ES-I3 (cell line): ENCODE results near the gene GBX2.

ENCODE experiments used
- H3K36me3 ChIP-seq: 2 replicates; pipeline ENCODE4 v1.6.1; 2013; ENCODE audit warnings: mild to moderate bottlenecking, low read length, control low read depth, moderate library complexity; ENCODE audit not compliant: insufficient read depth
- H3K4me1 ChIP-seq: 2 replicates; pipeline ENCODE4 v1.6.1; 2013; ENCODE audit warnings: mild to moderate bottlenecking, control low read depth, low read length; ENCODE audit not compliant: insufficient read depth
- H3K9ac ChIP-seq: 2 replicates; pipeline ENCODE4 v1.6.1; 2013; ENCODE audit warnings: low read depth, mild to moderate bottlenecking, low read length, moderate library complexity
- H3K9me3 ChIP-seq: 2 replicates; pipeline ENCODE4 v1.6.1; 2013; ENCODE audit warnings: mild to moderate bottlenecking, low read length, moderate library complexity; ENCODE audit not compliant: control insufficient read depth, insufficient read depth

Gene GBX2

DNA sequence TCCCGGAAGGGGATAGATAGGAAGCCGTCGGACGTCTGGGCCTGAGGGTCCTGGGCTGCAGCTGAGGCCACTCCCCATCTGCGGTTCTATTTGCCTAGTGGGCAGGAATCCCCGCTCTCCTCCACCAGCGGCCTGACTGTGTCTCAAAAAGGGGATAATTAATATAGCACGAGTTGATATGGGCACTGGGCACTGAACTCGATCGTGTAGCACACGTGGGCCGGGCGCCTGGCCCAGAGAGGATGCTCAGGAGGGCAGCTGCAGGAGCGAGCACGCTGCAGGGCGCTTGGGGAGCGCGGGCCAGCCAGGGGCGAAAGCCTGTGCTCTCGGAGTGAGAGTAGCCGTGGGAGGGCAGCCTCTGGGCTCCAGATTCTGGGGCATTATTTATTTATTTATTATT, 8.8 kb upstream of the GBX2 start:
- H3K9me3 ChIP-seq, result no peaks in the 10 kb centered on the region
- H3K36me3 ChIP-seq, result no peaks in the 10 kb centered on the region
- no peak overlapping the region for H3K9ac ChIP-seq
- peaks cover 29% of the 10 kb centered on the region for H3K4me1 ChIP-seq

DNA sequence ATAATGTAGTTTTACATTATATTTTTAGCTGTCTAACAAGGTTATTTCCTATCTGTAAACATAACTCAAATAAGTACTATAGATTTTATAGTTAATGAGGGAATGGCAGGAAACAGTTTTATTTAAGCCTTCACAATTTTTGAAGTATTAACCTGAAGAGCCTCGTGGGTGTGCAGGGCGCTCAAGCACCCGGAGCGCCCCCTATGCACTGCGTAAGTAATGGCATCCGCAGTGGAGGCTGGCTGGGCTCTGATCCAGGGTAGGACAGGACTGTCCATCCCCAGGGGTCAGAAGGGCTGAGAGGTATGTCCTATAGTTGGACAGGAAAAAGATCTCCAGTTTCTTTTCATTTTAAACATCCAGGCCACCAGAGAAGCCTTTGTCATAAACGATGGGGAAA, 8.2 kb upstream of the GBX2 start:
- Histone ChIP-seq H3K9me3 (no peaks in the 10 kb centered on the region), H3K4me1 (peaks cover 29% of the 10 kb centered on the region), H3K9ac (no peak overlapping the region), H3K36me3 (no peaks in the 10 kb centered on the region)

DNA sequence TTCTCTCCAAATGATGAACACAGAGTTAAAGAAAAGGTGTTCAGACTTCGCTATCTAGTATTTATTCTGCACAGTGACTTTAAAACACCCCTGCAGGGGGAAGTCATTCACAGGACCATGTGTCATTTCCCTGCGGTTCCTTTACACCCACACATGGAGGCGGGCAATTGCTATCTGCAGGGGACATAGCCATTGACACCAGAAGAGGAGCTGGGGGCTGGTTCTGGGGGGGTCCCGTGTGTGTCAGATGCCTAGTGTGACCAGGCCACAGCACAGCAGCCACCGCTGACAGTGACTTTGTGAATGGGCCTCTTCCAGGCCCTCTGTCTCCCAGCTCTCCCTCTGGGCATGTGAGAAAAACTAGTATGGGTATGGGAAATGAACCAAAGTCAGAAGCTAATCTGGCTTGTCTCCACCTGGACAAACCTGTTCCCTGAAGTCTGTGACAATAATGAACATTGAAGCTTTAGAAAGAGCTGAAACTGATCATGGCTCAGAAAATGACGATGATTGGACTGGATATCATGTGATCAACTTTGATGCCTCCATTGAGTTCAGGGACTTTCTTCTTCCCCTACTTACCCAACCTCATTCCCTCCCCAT, 7.5 kb upstream of the GBX2 start:
- Histone ChIP-seq H3K4me1 (peaks cover 30% of the 10 kb centered on the region), H3K9ac (no peak overlapping the region), H3K36me3 (no peaks in the 10 kb centered on the region), H3K9me3 (no peaks in the 10 kb centered on the region)

DNA sequence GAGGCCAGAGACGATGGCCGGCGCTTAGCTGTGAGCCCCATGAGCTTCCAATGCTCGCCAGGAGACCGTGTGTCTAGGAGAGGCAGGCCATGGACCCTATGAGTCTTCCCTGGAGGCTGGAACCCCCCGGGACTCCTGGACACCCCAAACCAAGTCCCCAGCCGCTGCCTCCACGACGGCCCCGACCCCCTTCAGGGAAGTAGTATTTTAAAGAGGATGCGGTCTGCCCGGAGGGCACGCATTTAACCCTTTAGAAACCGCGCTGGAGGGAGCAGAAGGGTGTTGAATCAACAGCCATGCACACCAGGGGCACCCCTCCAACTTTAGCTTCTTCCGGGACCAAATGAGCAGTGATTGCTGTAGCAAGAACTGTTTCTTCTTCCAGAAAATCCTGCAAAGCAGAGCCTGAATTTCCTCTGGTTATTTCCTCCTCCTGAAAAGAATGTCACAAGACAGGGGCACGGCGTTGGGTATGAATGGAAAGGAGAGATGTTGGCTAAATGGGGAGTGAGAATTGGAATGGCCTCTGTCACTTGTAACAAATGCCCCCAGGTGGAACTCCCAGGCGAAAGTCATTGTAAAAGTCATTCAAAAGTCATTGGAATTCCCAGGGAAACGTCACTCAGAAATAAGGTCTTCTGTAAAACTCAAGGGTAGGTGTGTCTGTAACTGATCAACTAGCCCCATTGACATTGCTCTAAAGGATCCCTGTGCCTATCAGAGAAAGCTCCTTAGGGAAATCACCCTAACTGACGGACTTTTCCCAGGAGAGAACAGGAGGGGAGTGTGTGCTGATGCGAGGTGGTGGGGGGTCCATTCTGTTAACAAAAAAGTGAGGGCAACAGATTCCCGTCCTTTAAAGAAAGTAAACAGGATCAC, 5.8 kb upstream of the GBX2 start:
- Histone ChIP-seq H3K9me3 (no peaks in the 10 kb centered on the region), H3K36me3 (no peaks in the 10 kb centered on the region), H3K9ac (peak overlapping the region; percentile 41; the same call in 1 of the 2 replicates), H3K4me1 (peaks cover 24% of the 10 kb centered on the region)

DNA sequence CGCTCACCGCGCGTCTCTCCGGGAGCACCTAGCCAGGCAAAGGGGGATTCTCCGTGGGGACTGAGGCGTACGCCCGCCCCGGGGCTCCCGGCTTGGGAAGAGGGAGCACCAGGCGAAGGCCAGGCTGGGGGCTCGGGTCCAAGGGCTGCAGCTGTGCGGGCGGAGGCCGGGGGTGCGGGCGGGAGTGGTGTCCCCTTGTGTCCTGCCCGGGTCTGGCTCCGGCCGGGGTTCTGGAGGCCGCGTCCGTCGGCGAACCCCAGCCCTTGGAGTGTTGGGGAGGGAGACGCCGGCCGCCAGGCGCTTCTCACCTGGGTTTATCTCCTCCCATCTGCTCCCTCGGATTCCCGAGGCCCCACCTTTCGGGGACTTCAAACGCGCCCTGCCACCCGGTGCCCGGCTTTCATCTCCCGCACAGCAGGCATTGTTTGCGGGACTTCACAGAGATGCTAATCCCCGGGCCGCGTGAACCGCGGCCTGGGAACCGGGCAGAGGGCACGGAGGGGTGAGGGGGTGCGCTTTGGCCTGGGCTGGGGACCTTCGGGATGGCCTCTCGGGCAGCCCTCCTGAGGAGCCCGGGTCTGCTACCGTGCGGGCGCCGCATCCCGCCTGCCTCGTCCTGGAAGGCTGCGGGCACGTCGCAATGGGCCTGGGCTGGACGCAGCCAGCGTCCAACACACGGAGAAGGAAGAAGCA, 5.0 kb upstream of the GBX2 start:
- H3K4me1 ChIP-seq, result peaks cover 24% of the 10 kb centered on the region
- no peaks in the 10 kb centered on the region for H3K36me3 ChIP-seq
- H3K9me3 ChIP-seq, result no peaks in the 10 kb centered on the region
- H3K9ac ChIP-seq, result peak overlapping the region; percentile 41

DNA sequence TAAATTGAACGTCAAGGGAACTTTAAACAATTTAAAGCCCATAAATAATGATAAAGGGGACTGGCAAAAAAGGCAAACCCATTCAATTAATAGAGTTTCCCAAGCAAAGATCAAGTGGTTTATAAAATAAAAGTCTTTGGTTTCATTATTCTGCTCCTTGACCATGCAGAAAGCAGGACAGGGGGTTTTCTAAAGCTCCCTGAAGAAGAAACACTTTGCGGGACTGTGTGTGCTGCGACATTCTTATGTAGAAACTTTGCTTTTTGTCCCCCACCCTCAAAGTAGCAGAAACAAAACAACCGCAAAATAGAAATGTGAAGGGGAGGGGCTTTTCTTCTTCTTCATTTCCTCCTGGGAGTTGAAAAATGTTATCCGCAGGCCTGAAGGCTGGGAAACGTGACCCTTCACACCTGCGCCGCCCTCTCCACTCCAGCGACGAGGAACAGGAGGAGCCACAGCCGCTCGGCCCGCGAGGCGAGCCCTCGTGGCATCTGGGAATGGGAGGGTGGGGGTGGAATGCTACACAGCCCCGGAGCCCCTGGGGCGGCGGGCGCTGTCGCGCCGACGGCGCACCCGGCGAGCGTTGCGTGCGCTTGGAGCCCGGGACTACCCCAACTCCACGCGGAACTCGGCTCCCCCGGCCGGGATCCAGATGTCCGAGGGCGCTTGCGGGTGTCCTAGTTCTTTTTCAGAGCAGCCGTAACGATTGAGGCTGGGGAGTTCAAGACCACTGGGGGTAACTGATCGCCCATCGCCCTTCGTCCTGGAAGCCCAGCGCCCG, 4.3 kb upstream of the GBX2 start:
- Histone ChIP-seq H3K9me3 (no peaks in the 10 kb centered on the region), H3K36me3 (no peaks in the 10 kb centered on the region), H3K9ac (peak overlapping the region; percentile 41), H3K4me1 (peaks cover 24% of the 10 kb centered on the region)

DNA sequence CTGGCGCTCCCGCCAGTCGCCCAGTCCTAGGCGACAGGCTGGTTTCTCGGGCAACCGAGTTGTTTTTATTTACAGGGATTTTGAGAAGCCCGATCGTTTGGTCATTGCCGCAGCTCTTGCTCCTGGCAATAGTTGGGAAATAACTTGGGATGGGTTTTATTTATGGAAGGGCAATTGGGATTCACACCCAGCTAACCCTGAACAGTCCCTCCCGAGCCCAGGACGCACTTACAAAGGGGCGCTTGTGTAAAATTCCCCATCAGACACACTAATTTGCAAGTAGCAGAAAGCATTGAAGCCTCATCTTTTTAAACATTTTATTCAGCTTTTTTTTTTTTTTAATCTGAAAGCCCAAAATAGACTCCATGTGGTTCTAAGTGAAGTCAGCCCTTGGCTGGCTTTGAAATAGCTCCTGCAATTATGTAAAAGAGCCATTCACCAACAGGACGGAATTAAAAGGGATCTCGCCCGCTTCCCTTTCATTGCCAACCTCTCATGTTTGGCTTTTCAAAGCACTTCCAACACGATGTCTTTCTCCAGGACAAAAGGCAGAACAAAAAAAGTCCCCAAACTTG, 3.6 kb upstream of the GBX2 start:
- no peaks in the 10 kb centered on the region for H3K36me3 ChIP-seq
- H3K9ac ChIP-seq, result peak overlapping the region; percentile 41; the same call in 1 of the 2 replicates
- H3K9me3 ChIP-seq, result no peaks in the 10 kb centered on the region
- H3K4me1 ChIP-seq, result peaks cover 24% of the 10 kb centered on the region

DNA sequence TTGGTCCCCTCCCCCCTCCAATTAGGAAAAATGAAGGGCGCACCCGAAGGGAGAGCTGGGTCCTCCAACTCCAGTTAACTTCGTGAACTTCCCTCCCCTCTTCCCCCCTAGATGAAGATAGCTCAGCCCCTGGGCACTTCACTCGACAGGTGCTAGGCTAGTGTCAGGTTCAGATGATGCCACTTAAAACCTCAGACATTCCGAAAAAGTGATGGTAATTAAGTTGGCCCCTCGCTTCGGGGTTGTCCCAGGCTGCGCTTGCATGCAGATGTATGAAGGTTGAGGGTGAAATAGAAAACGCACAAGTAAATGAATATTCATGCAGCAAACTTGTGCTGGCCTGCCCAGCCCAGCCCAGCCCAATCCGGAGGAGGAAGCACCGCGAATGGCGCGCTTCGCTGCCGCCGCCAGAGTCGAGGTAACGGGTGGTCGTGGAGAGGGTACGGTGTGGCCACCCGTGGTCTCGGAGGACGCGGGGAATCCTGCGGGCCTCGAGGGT, 3.0 kb upstream of the GBX2 start:
- peaks cover 24% of the 10 kb centered on the region for H3K4me1 ChIP-seq
- H3K36me3 ChIP-seq, result no peaks in the 10 kb centered on the region
- peak overlapping the region; percentile 41; the same call in 1 of the 2 replicates for H3K9ac ChIP-seq
- H3K9me3 ChIP-seq, result no peaks in the 10 kb centered on the region

DNA sequence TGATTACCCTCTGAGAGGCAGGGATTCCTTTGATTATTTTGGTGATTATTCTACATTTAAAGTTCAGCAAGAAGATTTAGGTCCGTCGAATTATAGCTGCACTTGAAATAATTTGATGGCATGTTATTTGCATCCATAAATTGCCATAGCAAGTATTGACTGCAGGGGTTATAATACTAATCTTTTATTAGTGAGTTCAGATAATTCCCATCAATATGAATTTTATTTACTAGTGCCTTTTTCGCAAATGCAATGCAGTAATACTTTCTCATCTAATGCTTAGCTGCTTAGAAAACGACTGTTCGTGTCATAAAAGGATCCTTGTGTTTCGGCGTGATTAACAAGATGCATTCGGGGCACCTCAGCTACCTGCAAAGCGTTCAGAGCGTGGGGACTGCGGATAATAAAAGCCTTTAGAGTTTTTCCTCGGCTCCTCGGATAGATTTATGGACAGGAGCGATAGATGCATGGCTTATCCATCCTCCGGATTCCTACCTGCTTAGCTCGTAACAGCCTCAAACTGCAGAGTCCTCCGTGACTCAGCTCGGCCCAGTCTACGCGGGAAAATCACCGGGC, 2.5 kb upstream of the GBX2 start:
- no peaks in the 10 kb centered on the region for H3K36me3 ChIP-seq

DNA sequence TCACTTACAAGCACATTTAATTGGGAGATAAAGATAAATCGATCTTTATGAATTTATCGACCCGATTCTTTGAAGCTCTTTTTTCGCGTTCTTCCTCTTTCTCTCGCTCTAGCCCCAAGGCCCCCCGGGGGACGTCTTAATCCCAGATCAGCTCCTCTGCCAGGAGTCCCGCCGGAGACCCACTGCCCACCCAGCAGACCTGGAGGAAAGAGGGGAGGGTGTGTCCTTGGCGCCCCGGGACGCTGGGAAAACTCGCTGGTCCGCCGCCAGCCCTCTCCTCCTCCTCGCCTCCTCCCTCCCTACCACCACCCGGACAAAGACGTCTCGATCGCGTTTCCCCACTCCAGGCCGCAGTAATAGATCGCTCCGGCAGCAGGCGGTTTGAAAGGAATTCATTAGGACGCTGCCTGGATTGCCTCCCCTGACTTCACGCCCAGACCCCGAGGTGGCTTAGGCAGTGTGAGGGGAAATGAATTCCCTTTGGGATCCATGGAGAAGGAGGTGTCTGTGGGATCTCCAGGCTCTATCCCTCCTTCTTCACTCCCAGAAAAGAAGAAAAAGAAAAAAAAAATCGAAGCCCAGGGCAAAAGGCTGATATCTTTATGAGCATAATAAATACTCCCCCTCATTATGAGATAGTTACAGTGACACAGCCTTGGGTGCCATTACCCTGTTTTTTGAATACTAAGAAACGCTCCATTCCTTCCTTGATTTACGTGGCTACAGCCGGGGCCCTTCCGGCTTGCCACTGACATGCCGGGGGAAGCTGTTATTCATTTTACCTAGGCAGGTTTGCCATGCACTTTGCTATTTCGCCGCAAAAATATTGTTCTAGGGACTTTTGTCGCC, 1.8 kb upstream of the GBX2 start:
- Histone ChIP-seq H3K4me1 (peaks cover 14% of the 10 kb centered on the region), H3K36me3 (no peaks in the 10 kb centered on the region), H3K9me3 (no peaks in the 10 kb centered on the region), H3K9ac (peak overlapping the region; percentile 38; the same call in 1 of the 2 replicates)

More for the DNA sequence above, 2.5 kb upstream of the GBX2 start:
- peaks cover 21% of the 10 kb centered on the region for H3K4me1 ChIP-seq
- peak overlapping the region; percentile 41; the same call in 1 of the 2 replicates for H3K9ac ChIP-seq
- H3K9me3 ChIP-seq, result no peaks in the 10 kb centered on the region

DNA sequence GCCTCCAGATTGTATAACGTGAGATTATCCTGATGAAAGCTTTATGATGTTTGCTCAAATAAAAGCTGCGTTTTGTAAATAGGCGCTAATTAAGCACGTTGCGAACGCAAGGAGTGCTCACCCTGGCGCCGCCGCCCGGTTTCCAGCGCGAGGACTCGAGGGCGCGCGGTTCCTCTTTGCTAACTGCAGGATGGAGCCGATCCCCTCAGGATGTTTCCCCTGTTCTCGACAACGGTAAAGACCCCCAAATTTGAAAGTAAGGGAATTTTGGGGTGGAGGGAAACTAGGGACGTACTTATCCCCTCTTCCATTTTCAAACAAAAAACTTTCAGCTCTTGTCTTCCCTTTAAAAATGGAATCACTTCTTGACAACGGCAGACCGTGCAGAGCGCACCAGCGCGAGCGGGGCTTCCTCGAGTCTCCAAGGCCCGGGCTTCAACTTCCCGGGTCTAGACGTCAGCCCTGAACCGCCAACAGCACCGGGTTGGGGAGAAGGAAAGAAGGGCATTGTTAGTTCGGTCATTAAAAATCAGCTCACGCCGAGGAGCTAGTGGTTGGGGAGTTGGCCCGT, 1.1 kb upstream of the GBX2 start:
- no peaks in the 10 kb centered on the region for H3K9me3 ChIP-seq
- H3K4me1 ChIP-seq, result peaks cover 7% of the 10 kb centered on the region
- no peaks in the 10 kb centered on the region for H3K36me3 ChIP-seq
- peak overlapping the region; percentile 38; the same call in 1 of the 2 replicates for H3K9ac ChIP-seq

DNA sequence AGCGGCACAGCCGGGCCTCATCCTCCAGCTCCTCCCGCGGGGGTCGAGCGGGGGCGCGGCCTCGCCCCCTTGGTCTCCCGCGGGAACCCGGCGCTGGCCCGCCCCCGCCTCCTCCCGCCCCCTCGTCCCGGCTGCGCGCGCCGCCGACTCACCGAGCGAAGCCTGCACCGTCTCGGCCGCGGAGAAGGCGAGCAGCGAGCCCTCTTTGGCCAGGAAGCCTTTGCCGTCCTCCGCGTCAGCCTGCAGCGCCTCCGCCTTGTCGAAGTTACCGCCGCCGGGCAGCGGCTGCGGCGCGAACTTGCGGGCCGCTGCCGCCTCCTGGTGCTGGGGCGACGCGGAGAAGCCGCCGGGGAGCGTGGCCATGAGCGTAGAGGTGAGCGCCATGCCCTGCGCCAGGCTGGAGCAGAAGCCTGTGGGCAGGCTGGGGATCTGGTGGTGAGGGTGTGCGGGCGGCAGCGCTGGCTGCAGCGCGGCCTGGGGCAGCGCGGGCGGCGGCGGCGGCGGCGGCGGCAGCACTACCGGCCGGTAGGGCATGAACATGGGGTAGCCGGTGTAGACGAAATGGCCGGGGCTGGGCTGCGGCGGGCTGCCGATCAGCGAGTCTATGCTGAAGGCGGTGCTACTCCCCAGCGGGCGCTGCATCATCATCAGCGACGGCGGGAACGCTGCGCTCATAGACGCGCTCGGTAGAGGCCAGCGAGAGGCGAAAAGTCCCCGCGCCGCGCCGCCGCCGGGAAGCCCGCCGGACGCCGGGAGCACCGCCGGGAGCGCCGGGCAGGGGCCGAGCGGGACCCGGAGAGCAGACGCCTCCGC, 683 bp downstream of the GBX2 start:
- H3K9me3 ChIP-seq, result no peaks in the 10 kb centered on the region
- peak overlapping the region; percentile 65 for H3K9ac ChIP-seq
- H3K36me3 ChIP-seq, result no peaks in the 10 kb centered on the region
- H3K4me1 ChIP-seq, result peaks cover 4% of the 10 kb centered on the region; the same call in 1 of the 2 replicates
